GM23338 (cell line): Measurements from ENCODE around the gene RALY. TPM values are rescaled to one million over a fixed set of nuclear protein-coding genes. Genes with fewer than 3 reads are reported as not detected.

Experiments
- ATAC-seq: fragments of 200-7000 bp; cut with Tn5 transposase; 3 replicates; pipeline ENCODE4 v1.9.1; 2020
- DNase-seq: peaks from one replicate; pipeline ENCODE4 v3.0.0-alpha.2; 2015; ENCODE audit warnings: low spot score
- H2AFZ ChIP-seq: fragments of 200-600 bp; sonication (generic); 2 replicates; pipeline ENCODE4 v1.8.0; 2016; ENCODE audit warnings: antibody characterized with exemption, mild to moderate bottlenecking, moderate library complexity
- H3F3A ChIP-seq: fragments of 200-600 bp; sonication (generic); replicated peaks from 2 replicates; pipeline ENCODE4 v1.8.0; 2017; ENCODE audit warnings: antibody characterized with exemption, mixed run types, low read depth
- H3K27ac ChIP-seq: fragments of 200-600 bp; sonication (generic); 2 replicates; pipeline ENCODE4 v1.6.1; 2016; ENCODE audit warnings: low read depth
- H3K27me3 ChIP-seq: fragments of 200-600 bp; sonication (generic); 2 replicates; pipeline ENCODE4 v1.8.0; 2016; ENCODE audit warnings: mild to moderate bottlenecking, mixed run types, moderate library complexity; ENCODE audit not compliant: insufficient read depth
- H3K36me3 ChIP-seq: fragments of 200-600 bp; sonication (generic); 2 replicates; pipeline ENCODE4 v1.8.0; 2016; ENCODE audit warnings: mild to moderate bottlenecking; ENCODE audit not compliant: insufficient read depth
- H3K4me1 ChIP-seq: fragments of 200-600 bp; sonication (generic); 2 replicates; pipeline ENCODE4 v1.8.0; 2016; ENCODE audit warnings: mild to moderate bottlenecking, moderate library complexity; ENCODE audit not compliant: insufficient read depth
- H3K4me2 ChIP-seq: fragments of 200-600 bp; sonication (generic); 2 replicates; pipeline ENCODE4 v1.7.1; 2017; ENCODE audit warnings: mixed run types
- H3K4me3 ChIP-seq: fragments of 200-600 bp; sonication (generic); 2 replicates; pipeline ENCODE4 v1.6.1; 2016; ENCODE audit warnings: mixed run types
- H3K79me2 ChIP-seq: fragments of 200-600 bp; sonication (generic); replicated peaks from 2 replicates; pipeline ENCODE4 v1.8.0; 2017; ENCODE audit warnings: mild to moderate bottlenecking; ENCODE audit not compliant: insufficient read depth
- H3K9me2 ChIP-seq: fragments of 200-600 bp; sonication (generic); 2 replicates; pipeline ENCODE4 v1.8.0; 2017; ENCODE audit not compliant: insufficient read depth
- H4K20me1 ChIP-seq: fragments of 200-600 bp; sonication (generic); replicated peaks from 2 replicates; pipeline ENCODE4 v1.8.0; 2017; ENCODE audit warnings: mild to moderate bottlenecking; ENCODE audit not compliant: insufficient read depth
- H3K27ac Mint-ChIP-seq: 2 replicates; pipeline ENCODE4 v1.8.0; 2020; ENCODE audit warnings: inconsistent platforms, mild to moderate bottlenecking, moderate library complexity, mixed read lengths
- H3K27me3 Mint-ChIP-seq: 3 replicates; pipeline ENCODE4 v1.8.0; 2022; ENCODE audit warnings: low read depth, mild to moderate bottlenecking, moderate library complexity, mixed read lengths, inconsistent platforms; ENCODE audit not compliant: insufficient read depth, poor library complexity
- H3K36me3 Mint-ChIP-seq: 3 replicates; pipeline ENCODE4 v1.8.0; 2021; ENCODE audit warnings: low read depth, mild to moderate bottlenecking, inconsistent platforms, moderate library complexity, mixed read lengths
- H3K4me1 Mint-ChIP-seq: 3 replicates; pipeline ENCODE4 v1.8.0; 2020; ENCODE audit warnings: mild to moderate bottlenecking, inconsistent platforms, mixed read lengths
- H3K4me3 Mint-ChIP-seq: 3 replicates; pipeline ENCODE4 v1.8.0; 2021; ENCODE audit warnings: moderate library complexity, mild to moderate bottlenecking, inconsistent platforms, mixed read lengths
- H3K9me3 Mint-ChIP-seq: 3 replicates; pipeline ENCODE4 v1.8.0; 2020; ENCODE audit warnings: moderate library complexity, mild to moderate bottlenecking, inconsistent platforms, mixed read lengths
- CREB1 ChIP-seq: fragments of 250-450 bp; sonication (Bioruptor Pico); IDR thresholded peaks from 2 replicates; pipeline ENCODE4 v1.5.0; 2020; ENCODE audit warnings: low read depth, mild to moderate bottlenecking, moderate library complexity
- EZH2 ChIP-seq: fragments of 200-600 bp; sonication (generic); IDR thresholded peaks from one replicate; pipeline ENCODE4 v1.8.0; 2017; ENCODE audit warnings: antibody characterized with exemption, mild to moderate bottlenecking, low read depth; ENCODE audit not compliant: unreplicated experiment
- EZH2phosphoT487 ChIP-seq: fragments of 200-600 bp; sonication (generic); IDR thresholded peaks from one replicate; pipeline ENCODE4 v1.8.1; 2018; ENCODE audit warnings: antibody characterized with exemption; ENCODE audit not compliant: unreplicated experiment
- POLR2AphosphoS5 ChIP-seq: IDR thresholded peaks from 2 replicates; pipeline ENCODE4 v1.6.1; 2016; ENCODE audit warnings: antibody characterized with exemption, low read depth
- REST ChIP-seq: IDR thresholded peaks from one replicate; pipeline ENCODE4 v1.6.1; 2018; ENCODE audit warnings: antibody characterized with exemption; ENCODE audit not compliant: unreplicated experiment
- STAT1 ChIP-seq: IDR thresholded peaks from one replicate; pipeline ENCODE4 v1.6.1; 2016; ENCODE audit warnings: antibody characterized with exemption; ENCODE audit not compliant: unreplicated experiment
- ZNF114 ChIP-seq: fragments of 250-450 bp; sonication (Bioruptor Pico); IDR thresholded peaks from 2 replicates; pipeline ENCODE4 v1.5.0; 2020; ENCODE audit warnings: mild to moderate bottlenecking, moderate library complexity
- ZNF331 ChIP-seq: fragments of 250-450 bp; sonication (Bioruptor Pico); IDR thresholded peaks from 2 replicates; pipeline ENCODE4 v1.5.0; 2020; ENCODE audit warnings: low read depth, mild to moderate bottlenecking, moderate library complexity
- polyA plus RNA-seq: library from polyadenylated mRNA; unstranded; fragments of >200 nt; fragmentation: Nextera tagmentation; extraction: Ambion mirVana; gene quantifications from 2 replicates; pipeline ENCODE4 v1.2.1, GENCODE V29; 2016
- total RNA-seq: library from RNA; depleted of rRNA; stranded (reverse); fragments of >200 nt; shearing (Covaris generic); gene quantifications from 2 replicates; pipeline ENCODE4 v1.2.3, GENCODE V29; 2014
- TF ChIP-seq, protein P1 (sequence below): IDR thresholded peaks from 2 replicates; pipeline ENCODE4 v1.6.1; 2016; ENCODE audit warnings: antibody characterized with exemption
- TF ChIP-seq, protein P2 (sequence below): fragments of 250-450 bp; sonication (Bioruptor Pico); IDR thresholded peaks from 2 replicates; pipeline ENCODE4 v1.5.0; 2020; ENCODE audit warnings: mild to moderate bottlenecking, moderate library complexity
- TF ChIP-seq, protein P3 (sequence below), 2 experiments: fragments of 200-600 bp in 1 of 2; sonication (generic) in 1 of 2; conservative IDR thresholded peaks; 2 replicates each; pipeline versions ENCODE4 v1.5.1 to v1.6.1; 2016 to 2017; ENCODE audit warnings: antibody characterized with exemption in 2 of 2, low read depth in 2 of 2, mild to moderate bottlenecking in 2 of 2, moderate library complexity in 1 of 2

Gene RALY
- total and polyA plus RNA-seq, 2 experiments from 2014 or later = 144 to 167 TPM

GRCh38 chr20:34110025-34110744 lies 116.5 kb downstream of the RALY start:
- peak overlapping the region; percentile 97 for H3K4me3 Mint-ChIP-seq
- H4K20me1 ChIP-seq = peaks cover 57% of the 10 kb centered on the region
- H3K79me2 ChIP-seq = peaks cover 68% of the 10 kb centered on the region
- H3K4me2 ChIP-seq = peak overlapping the region; percentile 95
- H3K4me1 ChIP-seq = peaks cover 17% of the 10 kb centered on the region
- H3K27me3 Mint-ChIP-seq = peaks cover 18% of the 10 kb centered on the region
- H3K27me3 ChIP-seq = no peaks in the 10 kb centered on the region
- no peak for DNase-seq
- H3K27ac ChIP-seq = no peak overlapping the region
- H3K27ac Mint-ChIP-seq = peak overlapping the region; percentile 99
- H3K36me3 Mint-ChIP-seq = peaks cover 58% of the 10 kb centered on the region
- no peaks in the 10 kb centered on the region; the same call in none of the 2 replicates for H3F3A ChIP-seq
- H3K4me1 Mint-ChIP-seq = peaks cover 24% of the 10 kb centered on the region
- H2AFZ ChIP-seq = no peak overlapping the region
- no peak for ATAC-seq
- no peaks in the 10 kb centered on the region for H3K9me3 Mint-ChIP-seq
- no peaks in the 10 kb centered on the region for H3K9me2 ChIP-seq
- peaks cover 24% of the 10 kb centered on the region for H3K36me3 ChIP-seq
- peak overlapping the region; percentile 89 for H3K4me3 ChIP-seq
- TF ChIP-seq STAT1 = no peak
- TF ChIP-seq CREB1 = no peak
- TF ChIP-seq ZNF331 (CRISPR knock-in tag) = no peak
- no peak for TF ChIP-seq POLR2AphosphoS5
- TF ChIP-seq EZH2 = no peak
- TF ChIP-seq REST = no peak
- TF ChIP-seq EZH2phosphoT487 = no peak
- TF ChIP-seq, protein P1, sequence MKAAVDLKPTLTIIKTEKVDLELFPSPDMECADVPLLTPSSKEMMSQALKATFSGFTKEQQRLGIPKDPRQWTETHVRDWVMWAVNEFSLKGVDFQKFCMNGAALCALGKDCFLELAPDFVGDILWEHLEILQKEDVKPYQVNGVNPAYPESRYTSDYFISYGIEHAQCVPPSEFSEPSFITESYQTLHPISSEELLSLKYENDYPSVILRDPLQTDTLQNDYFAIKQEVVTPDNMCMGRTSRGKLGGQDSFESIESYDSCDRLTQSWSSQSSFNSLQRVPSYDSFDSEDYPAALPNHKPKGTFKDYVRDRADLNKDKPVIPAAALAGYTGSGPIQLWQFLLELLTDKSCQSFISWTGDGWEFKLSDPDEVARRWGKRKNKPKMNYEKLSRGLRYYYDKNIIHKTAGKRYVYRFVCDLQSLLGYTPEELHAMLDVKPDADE = no peak
- TF ChIP-seq, protein P2, sequence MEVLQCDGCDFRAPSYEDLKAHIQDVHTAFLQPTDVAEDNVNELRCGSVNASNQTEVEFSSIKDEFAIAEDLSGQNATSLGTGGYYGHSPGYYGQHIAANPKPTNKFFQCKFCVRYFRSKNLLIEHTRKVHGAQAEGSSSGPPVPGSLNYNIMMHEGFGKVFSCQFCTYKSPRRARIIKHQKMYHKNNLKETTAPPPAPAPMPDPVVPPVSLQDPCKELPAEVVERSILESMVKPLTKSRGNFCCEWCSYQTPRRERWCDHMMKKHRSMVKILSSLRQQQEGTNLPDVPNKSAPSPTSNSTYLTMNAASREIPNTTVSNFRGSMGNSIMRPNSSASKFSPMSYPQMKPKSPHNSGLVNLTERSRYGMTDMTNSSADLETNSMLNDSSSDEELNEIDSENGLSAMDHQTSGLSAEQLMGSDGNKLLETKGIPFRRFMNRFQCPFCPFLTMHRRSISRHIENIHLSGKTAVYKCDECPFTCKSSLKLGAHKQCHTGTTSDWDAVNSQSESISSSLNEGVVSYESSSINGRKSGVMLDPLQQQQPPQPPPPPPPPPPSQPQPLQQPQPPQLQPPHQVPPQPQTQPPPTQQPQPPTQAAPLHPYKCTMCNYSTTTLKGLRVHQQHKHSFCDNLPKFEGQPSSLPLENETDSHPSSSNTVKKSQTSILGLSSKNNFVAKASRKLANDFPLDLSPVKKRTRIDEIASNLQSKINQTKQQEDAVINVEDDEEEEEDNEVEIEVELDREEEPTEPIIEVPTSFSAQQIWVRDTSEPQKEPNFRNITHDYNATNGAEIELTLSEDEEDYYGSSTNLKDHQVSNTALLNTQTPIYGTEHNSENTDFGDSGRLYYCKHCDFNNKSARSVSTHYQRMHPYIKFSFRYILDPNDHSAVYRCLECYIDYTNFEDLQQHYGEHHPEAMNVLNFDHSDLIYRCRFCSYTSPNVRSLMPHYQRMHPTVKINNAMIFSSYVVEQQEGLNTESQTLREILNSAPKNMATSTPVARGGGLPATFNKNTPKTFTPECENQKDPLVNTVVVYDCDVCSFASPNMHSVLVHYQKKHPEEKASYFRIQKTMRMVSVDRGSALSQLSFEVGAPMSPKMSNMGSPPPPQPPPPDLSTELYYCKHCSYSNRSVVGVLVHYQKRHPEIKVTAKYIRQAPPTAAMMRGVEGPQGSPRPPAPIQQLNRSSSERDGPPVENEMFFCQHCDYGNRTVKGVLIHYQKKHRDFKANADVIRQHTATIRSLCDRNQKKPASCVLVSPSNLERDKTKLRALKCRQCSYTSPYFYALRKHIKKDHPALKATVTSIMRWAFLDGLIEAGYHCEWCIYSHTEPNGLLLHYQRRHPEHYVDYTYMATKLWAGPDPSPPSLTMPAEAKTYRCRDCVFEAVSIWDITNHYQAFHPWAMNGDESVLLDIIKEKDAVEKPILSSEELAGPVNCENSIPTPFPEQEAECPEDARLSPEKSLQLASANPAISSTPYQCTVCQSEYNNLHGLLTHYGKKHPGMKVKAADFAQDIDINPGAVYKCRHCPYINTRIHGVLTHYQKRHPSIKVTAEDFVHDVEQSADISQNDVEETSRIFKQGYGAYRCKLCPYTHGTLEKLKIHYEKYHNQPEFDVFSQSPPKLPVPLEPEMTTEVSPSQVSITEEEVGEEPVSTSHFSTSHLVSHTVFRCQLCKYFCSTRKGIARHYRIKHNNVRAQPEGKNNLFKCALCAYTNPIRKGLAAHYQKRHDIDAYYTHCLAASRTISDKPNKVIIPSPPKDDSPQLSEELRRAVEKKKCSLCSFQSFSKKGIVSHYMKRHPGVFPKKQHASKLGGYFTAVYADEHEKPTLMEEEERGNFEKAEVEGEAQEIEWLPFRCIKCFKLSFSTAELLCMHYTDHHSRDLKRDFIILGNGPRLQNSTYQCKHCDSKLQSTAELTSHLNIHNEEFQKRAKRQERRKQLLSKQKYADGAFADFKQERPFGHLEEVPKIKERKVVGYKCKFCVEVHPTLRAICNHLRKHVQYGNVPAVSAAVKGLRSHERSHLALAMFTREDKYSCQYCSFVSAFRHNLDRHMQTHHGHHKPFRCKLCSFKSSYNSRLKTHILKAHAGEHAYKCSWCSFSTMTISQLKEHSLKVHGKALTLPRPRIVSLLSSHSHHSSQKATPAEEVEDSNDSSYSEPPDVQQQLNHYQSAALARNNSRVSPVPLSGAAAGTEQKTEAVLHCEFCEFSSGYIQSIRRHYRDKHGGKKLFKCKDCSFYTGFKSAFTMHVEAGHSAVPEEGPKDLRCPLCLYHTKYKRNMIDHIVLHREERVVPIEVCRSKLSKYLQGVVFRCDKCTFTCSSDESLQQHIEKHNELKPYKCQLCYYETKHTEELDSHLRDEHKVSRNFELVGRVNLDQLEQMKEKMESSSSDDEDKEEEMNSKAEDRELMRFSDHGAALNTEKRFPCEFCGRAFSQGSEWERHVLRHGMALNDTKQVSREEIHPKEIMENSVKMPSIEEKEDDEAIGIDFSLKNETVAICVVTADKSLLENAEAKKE (CRISPR knock-in tag) = no peak
- TF ChIP-seq, protein P3, sequence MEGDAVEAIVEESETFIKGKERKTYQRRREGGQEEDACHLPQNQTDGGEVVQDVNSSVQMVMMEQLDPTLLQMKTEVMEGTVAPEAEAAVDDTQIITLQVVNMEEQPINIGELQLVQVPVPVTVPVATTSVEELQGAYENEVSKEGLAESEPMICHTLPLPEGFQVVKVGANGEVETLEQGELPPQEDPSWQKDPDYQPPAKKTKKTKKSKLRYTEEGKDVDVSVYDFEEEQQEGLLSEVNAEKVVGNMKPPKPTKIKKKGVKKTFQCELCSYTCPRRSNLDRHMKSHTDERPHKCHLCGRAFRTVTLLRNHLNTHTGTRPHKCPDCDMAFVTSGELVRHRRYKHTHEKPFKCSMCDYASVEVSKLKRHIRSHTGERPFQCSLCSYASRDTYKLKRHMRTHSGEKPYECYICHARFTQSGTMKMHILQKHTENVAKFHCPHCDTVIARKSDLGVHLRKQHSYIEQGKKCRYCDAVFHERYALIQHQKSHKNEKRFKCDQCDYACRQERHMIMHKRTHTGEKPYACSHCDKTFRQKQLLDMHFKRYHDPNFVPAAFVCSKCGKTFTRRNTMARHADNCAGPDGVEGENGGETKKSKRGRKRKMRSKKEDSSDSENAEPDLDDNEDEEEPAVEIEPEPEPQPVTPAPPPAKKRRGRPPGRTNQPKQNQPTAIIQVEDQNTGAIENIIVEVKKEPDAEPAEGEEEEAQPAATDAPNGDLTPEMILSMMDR (conservative IDR thresholded peaks at IDR 0.05; ENCODE audit: low read depth in 2 of 2) = no peak
- TF ChIP-seq ZNF114 (CRISPR knock-in tag) = no peak
